HCT116 (cell line): ENCODE results near the gene SELPLG. TPM values are rescaled to one million over a fixed set of nuclear protein-coding genes. Genes with fewer than 3 reads are reported as not detected.

Experiments
- ATAC-seq: fragments of 200-7000 bp; cut with Tn5 transposase; 2 replicates; pipeline ENCODE4 v1.9.1; 2020; ENCODE audit warnings: mild to moderate bottlenecking, moderate library complexity
- BruUV-seq: library from RNA; stranded (reverse); fragments of 400-500 nt; replicated peaks from 2 replicates; lab custom pipeline; 2021; lab: Mats Ljungman, UMichigan
- CTCF ChIA-PET: fragments of 300-600 bp; sonication (Branson Sonifier 250); formaldehyde crosslinking; loops from one replicate; lab custom pipeline; 2021; ENCODE audit warnings: antibody characterized with exemption; lab: Charles Lee
- POLR2A ChIA-PET: fragments of 300-600, 350-600 bp; sonication (Branson Sonifier 250); formaldehyde crosslinking; loops from one replicate; lab custom pipeline; 2021; ENCODE audit warnings: antibody characterized with exemption; lab: Charles Lee
- RAD21 ChIA-PET, 2 experiments: fragments of 300-600 bp; sonication (Branson Sonifier 250); formaldehyde crosslinking; loops; one replicate each; lab custom pipeline; 2023; ENCODE audit warnings: low total read pairs in 2 of 2; ENCODE audit not compliant: uncharacterized antibody in 2 of 2, unreplicated experiment in 2 of 2, low non-redundant PET in 1 of 2; lab: Charles Lee
- DNase-seq: peaks from one replicate; pipeline ENCODE4 v3.0.0-alpha.2; 2010; ENCODE audit warnings: low read depth, low spot score
- H2AFZ ChIP-seq: fragments of 200-600 bp; shearing (Covaris generic), sonication (generic); 2 replicates; pipeline ENCODE4 v1.6.1; 2017; ENCODE audit warnings: low read depth, mixed run types, mixed read lengths, antibody characterized with exemption, low read length; ENCODE audit not compliant: poor library complexity, severe bottlenecking
- H3K27ac ChIP-seq: 2 replicates; pipeline ENCODE4 v1.5.1; 2012; ENCODE audit warnings: low read depth, low read length
- H3K27me3 ChIP-seq: fragments of 200-600 bp; sonication (generic); 2 replicates; pipeline ENCODE4 v1.6.1; 2016; ENCODE audit warnings: mixed run types, low read length, mixed read lengths; ENCODE audit not compliant: insufficient read depth
- H3K36me3 ChIP-seq, 2 experiments: fragments of 200-500 bp in 1 of 2; fragments of 200-600 bp in 1 of 2; sonication (Bioruptor generic) in 1 of 2; sonication (generic) in 1 of 2; 2 replicates each; pipeline versions ENCODE4 v1.5.1 to v1.6.1; 2014 to 2016; ENCODE audit warnings: low read length in 2 of 2, inconsistent platforms in 1 of 2, mixed read lengths in 1 of 2, mixed run types in 1 of 2; ENCODE audit not compliant: insufficient read depth in 2 of 2, control insufficient read depth in 1 of 2
- H3K4me1 ChIP-seq, 2 experiments: fragments of 200-600 bp in 1 of 2; sonication (generic) in 1 of 2; 2 replicates each; pipeline versions ENCODE4 v1.5.1 to v1.6.1; 2012 to 2017; ENCODE audit warnings: low read length in 2 of 2, inconsistent platforms in 1 of 2, mild to moderate bottlenecking in 1 of 2, mixed read lengths in 1 of 2, mixed run types in 1 of 2, moderate library complexity in 1 of 2; ENCODE audit not compliant: insufficient read depth in 2 of 2, control insufficient read depth in 1 of 2
- H3K4me2 ChIP-seq: fragments of 200-600 bp; sonication (generic); 2 replicates; pipeline ENCODE4 v1.6.1; 2017; ENCODE audit warnings: mixed run types, low read length, mixed read lengths
- H3K4me3 ChIP-seq, 2 experiments: fragments of 200-600 bp in 1 of 2; sonication (generic) in 1 of 2; replicated peaks in 1 of 2; 2 replicates each; pipeline ENCODE4 v1.5.1; 2011 to 2016; ENCODE audit warnings: low read length in 2 of 2, control low read depth in 1 of 2, low read depth in 1 of 2, mild to moderate bottlenecking in 1 of 2, mixed read lengths in 1 of 2, mixed run types in 1 of 2
- H3K79me2 ChIP-seq: fragments of 200-600 bp; sonication (generic); 2 replicates; pipeline ENCODE4 v1.6.1; 2017; ENCODE audit warnings: mild to moderate bottlenecking, mixed run types, low read length, moderate library complexity, mixed read lengths; ENCODE audit not compliant: insufficient read depth
- H3K9ac ChIP-seq: fragments of 200-600 bp; sonication (generic); 2 replicates; pipeline ENCODE4 v1.6.1; 2016; ENCODE audit warnings: low read length, mixed read lengths
- H3K9me2 ChIP-seq: fragments of 200-600 bp; sonication (generic), shearing (Covaris generic); 2 replicates; pipeline ENCODE4 v1.6.1; 2017; ENCODE audit warnings: mixed run types, mild to moderate bottlenecking, moderate library complexity; ENCODE audit not compliant: insufficient read depth
- H3K9me3 ChIP-seq, 2 experiments: fragments of 200-500 bp in 1 of 2; fragments of 200-600 bp in 1 of 2; sonication (Bioruptor generic) in 1 of 2; sonication (generic) in 1 of 2; 2 replicates each; pipeline ENCODE4 v1.6.1; 2014 to 2017; ENCODE audit warnings: low read length in 2 of 2, mixed read lengths in 2 of 2, inconsistent platforms in 1 of 2, low read depth in 1 of 2, mild to moderate bottlenecking in 1 of 2, mixed run types in 1 of 2, moderate library complexity in 1 of 2; ENCODE audit not compliant: control insufficient read depth in 1 of 2, insufficient read depth in 1 of 2
- H4K20me1 ChIP-seq: fragments of 200-600 bp; sonication (generic), shearing (Covaris generic); 2 replicates; pipeline ENCODE4 v1.6.1; 2017; ENCODE audit warnings: mixed run types, mild to moderate bottlenecking, moderate library complexity; ENCODE audit not compliant: insufficient read depth
- CBX3 ChIP-seq: IDR thresholded peaks from 2 replicates; pipeline ENCODE4 v1.6.1; 2012; ENCODE audit warnings: low read depth
- CTCF ChIP-seq, 3 experiments: fragments of 200-600 bp in 1 of 3; sonication (generic) in 1 of 3; IDR thresholded peaks in 2 of 3; conservative IDR thresholded peaks in 1 of 3; 2 replicates each; pipeline ENCODE4 v1.5.1; 2012 to 2017; ENCODE audit warnings: low read depth in 2 of 3, low read length in 2 of 3, antibody characterized with exemption in 1 of 3, borderline replicate concordance in 1 of 3, control low read depth in 1 of 3, mild to moderate bottlenecking in 1 of 3, mixed read lengths in 1 of 3, mixed run types in 1 of 3, moderate library complexity in 1 of 3; ENCODE audit not compliant: insufficient read depth in 1 of 3
- EGR1 ChIP-seq: IDR thresholded peaks from 2 replicates; pipeline ENCODE4 v1.6.1; 2012; ENCODE audit warnings: low read depth
- ELF1 ChIP-seq: IDR thresholded peaks from 2 replicates; pipeline ENCODE4 v1.6.1; 2012; ENCODE audit warnings: low read depth, borderline replicate concordance
- EZH2phosphoT487 ChIP-seq: fragments of 200-600 bp; IDR thresholded peaks from 2 replicates; pipeline ENCODE4 v1.6.1; 2018; ENCODE audit warnings: antibody characterized with exemption, borderline replicate concordance
- FOSL1 ChIP-seq: IDR thresholded peaks from 2 replicates; pipeline ENCODE4 v1.6.1; 2012; ENCODE audit warnings: low read depth
- JUND ChIP-seq: IDR thresholded peaks from 2 replicates; pipeline ENCODE4 v1.6.1; 2012
- MAX ChIP-seq: IDR thresholded peaks from 2 replicates; pipeline ENCODE4 v1.6.1; 2012
- POLR2AphosphoS5 ChIP-seq: IDR thresholded peaks from 2 replicates; pipeline ENCODE4 v1.6.1; 2011; ENCODE audit warnings: mild to moderate bottlenecking, low read depth, low read length, moderate library complexity
- RAD21 ChIP-seq: IDR thresholded peaks from 2 replicates; pipeline ENCODE4 v1.6.1; 2012; ENCODE audit warnings: low read depth, mild to moderate bottlenecking
- SP1 ChIP-seq: IDR thresholded peaks from 2 replicates; pipeline ENCODE4 v1.6.1; 2012; ENCODE audit warnings: low read depth
- TCF7L2 ChIP-seq: IDR thresholded peaks from 2 replicates; pipeline ENCODE4 v1.7.0; 2011; ENCODE audit warnings: borderline replicate concordance, inconsistent platforms; ENCODE audit not compliant: insufficient read depth, insufficient read length; ENCODE audit errors: extremely low read depth
- ZNF274 ChIP-seq: fragments of 200-500 bp; sonication (Bioruptor generic); IDR thresholded peaks from 2 replicates; pipeline ENCODE4 v1.6.1; 2014; ENCODE audit warnings: mild to moderate bottlenecking, low read depth, low read length, inconsistent platforms
- intact Hi-C: fragments of 100-400 bp; cut with micrococcal nuclease; formaldehyde crosslinking; loops from 2 replicates; pipeline ENCODE4 v1.10.0; 2022
- total RNA-seq: library from RNA; stranded (reverse); gene quantifications from one replicate; pipeline ENCODE4 v1.2.1, GENCODE V29; 2021; ENCODE audit not compliant: unreplicated experiment
- TF ChIP-seq, protein P1 (sequence below): IDR thresholded peaks from 2 replicates; pipeline ENCODE4 v1.6.1; 2011; ENCODE audit warnings: mild to moderate bottlenecking, low read length, moderate library complexity; ENCODE audit not compliant: insufficient replicate concordance; ENCODE audit errors: extremely low read depth

The SELPLG gene
- total RNA-seq, 1 experiment from 2014 or later: 1.2 TPM

GRCh38 chr12:108649669-108650068, 16.0 kb upstream of the SELPLG start (continued):
- TF ChIP-seq CTCF (IDR thresholded peaks at IDR 0.05 in 2 of 3, conservative IDR thresholded peaks at IDR 0.05 in 1 of 3; ENCODE audit: borderline replicate concordance in 1 of 3, insufficient read depth in 1 of 3, low read depth in 2 of 3, low read length in 2 of 3) (no peak), RAD21 (0 out of 2 replicates have a peak, but pooled peaks have one; percentile 6), TCF7L2 (peak; percentile 81), ELF1 (no peak), JUND (peak; percentile 93)
- TF ChIP-seq, protein P1, sequence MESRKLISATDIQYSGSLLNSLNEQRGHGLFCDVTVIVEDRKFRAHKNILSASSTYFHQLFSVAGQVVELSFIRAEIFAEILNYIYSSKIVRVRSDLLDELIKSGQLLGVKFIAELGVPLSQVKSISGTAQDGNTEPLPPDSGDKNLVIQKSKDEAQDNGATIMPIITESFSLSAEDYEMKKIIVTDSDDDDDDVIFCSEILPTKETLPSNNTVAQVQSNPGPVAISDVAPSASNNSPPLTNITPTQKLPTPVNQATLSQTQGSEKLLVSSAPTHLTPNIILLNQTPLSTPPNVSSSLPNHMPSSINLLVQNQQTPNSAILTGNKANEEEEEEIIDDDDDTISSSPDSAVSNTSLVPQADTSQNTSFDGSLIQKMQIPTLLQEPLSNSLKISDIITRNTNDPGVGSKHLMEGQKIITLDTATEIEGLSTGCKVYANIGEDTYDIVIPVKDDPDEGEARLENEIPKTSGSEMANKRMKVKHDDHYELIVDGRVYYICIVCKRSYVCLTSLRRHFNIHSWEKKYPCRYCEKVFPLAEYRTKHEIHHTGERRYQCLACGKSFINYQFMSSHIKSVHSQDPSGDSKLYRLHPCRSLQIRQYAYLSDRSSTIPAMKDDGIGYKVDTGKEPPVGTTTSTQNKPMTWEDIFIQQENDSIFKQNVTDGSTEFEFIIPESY: peak; percentile 53

- intact Hi-C loops: no loop called here
- no peaks in the 10 kb centered on the region for H3K27me3 ChIP-seq
- no peaks in the 10 kb centered on the region for H3K79me2 ChIP-seq
- no peak for DNase-seq
- peak overlapping the region; percentile 75 for H3K27ac ChIP-seq
- peak overlapping the region; percentile 39; the same call in 1 of the 2 replicates for H3K9ac ChIP-seq
- CTCF ChIA-PET: interaction anchor here (1.3 kb wide), 1 partner anchor 16 kb away, joined by 4 read pairs; no protein-coding TSS in a partner anchor
- H3K4me2 ChIP-seq: peak overlapping the region; percentile 66
- no peak overlapping the region for H2AFZ ChIP-seq
- H4K20me1 ChIP-seq: no peaks in the 10 kb centered on the region
- no TSS peak for BruUV-seq
- peak; percentile 13 for ATAC-seq
- peaks cover 91 to 96% of the 10 kb centered on the region in 2 experiments for H3K4me1 ChIP-seq
- H3K9me3 ChIP-seq: no peaks in the 10 kb centered on the region
- H3K9me2 ChIP-seq: no peaks in the 10 kb centered on the region
- RAD21 ChIA-PET: interaction anchor here in 1 of 2 experiments (0.8 kb wide), 1 partner anchor 31 kb away, joined by 3 read pairs; no protein-coding TSS in a partner anchor
- peak overlapping the region in 1 of 2 experiments; percentile 19; a peak in 1 of 4 replicates for H3K4me3 ChIP-seq
- H3K36me3 ChIP-seq: peaks cover 0 to 15% of the 10 kb centered on the region in 2 experiments; a peak in 2 of 4 replicates
- POLR2A ChIA-PET: interaction anchor here (0.8 to 1.0 kb wide), 2 partner anchors 11 to 43 kb away, joined by 3 read pairs; no protein-coding TSS in a partner anchor
- TF ChIP-seq CBX3 (no peak), FOSL1 (no peak), EZH2phosphoT487 (no peak), POLR2AphosphoS5 (no peak), EGR1 (no peak), ZNF274 (no peak), MAX (no peak), RAD21 (no peak), SP1 (no peak), JUND (no peak)
- TF ChIP-seq, protein P1: no peak
Observed at GRCh38 chr12:108649126-108649525, 15.4 kb upstream of the SELPLG start.
